GM19023 (cell line): ENCODE data around the gene IL17REL.

Experiments used
- ATAC-seq: cut with Tn5 transposase; IDR thresholded peaks from one replicate; pipeline ENCODE4 v1.9.1; 2021; ENCODE audit warnings: mild to moderate bottlenecking, moderate library complexity; ENCODE audit not compliant: unreplicated experiment

The IL17REL gene

DNA sequence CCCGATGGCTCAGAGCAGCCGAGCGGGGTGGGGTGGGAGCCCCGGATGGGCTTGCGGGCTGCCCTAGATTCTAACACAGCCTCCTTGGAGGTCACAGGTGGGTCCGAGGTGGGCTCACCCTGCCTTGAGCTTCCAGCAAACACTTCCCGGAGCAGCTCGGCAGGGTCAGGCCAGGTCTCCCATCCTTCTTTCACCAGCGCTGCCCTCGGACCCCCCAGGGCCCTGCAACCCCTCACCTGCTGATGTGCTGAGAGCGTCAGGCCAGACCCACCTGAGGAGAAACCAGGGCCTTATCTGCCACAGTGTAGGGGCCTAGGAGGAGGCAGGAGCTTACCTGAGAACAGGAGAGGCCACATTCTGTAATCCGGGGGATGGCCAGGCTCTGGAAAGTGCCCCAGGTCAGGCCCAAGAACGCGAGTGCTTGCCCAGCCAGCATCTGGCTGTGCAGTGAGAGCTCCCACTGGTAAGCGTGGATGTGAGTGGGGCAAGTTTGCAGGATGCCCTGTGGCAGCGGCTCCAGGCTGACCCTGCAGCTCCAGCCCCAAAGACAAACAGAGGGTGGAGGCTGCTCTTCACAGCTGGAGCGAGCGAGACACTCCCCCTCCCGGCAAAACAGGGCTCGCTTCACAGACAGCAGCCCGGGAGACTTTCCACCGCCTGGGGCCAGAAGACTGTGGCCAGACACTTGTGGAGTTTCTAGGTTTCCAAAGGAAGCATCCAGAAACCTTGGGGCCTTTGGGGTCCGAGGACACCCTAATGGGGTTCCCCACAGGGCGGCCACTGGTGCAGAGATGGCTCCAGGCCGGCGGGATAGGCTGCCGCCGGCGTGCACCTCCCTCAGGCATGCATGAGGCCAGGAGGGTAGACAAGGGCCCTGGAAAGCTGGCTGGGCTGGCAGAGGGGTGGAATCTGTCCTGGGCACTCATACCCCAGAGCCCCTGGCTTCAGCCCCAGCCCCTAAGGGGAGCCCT lies at the start of gene IL17REL:
Gene IL17REL, minus strand, starts transcription at position 555 of the 971 bp plus-strand sequence. Its CDS starts 119 bp downstream, at position 436.
- no peak for ATAC-seq

GRCh38 chr22:50061824-50062355 lies 49.3 kb upstream of the IL17REL start:
- no peak for ATAC-seq

- no peak for ATAC-seq
Measured at GRCh38 chr22:50061141-50061823, 48.7 kb upstream of the IL17REL start.

DNA sequence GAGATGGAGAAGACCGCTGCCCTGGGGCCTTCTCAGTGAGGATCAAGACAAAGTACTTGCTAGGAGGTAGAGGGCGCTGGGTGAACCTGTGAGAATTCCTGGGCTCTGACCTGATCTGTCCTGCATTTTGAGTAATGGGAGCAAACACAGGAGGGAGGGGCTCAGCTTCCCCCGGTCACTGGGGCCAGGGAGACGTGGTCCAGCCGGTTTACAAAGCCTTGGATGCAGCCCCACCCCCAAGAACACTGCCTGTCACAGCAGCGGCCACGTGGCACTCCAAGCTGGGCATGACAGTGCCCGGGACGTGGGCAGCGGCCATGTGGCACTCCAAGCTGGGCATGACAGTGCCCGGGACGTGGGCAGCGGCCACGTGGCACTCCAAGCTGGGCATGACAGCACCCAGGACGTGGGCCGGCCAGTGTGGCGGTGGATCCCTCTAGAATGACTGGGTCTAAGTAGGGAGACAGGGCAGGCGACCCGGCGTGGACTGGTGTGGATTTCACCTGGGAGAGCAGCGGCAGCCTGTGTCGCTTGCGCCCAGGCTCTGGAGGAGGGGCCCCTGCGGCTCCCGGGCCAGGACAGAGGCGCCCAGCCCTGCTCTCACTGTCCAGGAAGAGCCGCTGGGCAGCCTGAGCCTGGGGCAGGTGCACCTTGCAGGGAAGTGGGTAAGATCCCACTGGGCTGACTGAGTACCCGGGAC lies 48.0 kb upstream of the IL17REL start:
- no peak for ATAC-seq

DNA sequence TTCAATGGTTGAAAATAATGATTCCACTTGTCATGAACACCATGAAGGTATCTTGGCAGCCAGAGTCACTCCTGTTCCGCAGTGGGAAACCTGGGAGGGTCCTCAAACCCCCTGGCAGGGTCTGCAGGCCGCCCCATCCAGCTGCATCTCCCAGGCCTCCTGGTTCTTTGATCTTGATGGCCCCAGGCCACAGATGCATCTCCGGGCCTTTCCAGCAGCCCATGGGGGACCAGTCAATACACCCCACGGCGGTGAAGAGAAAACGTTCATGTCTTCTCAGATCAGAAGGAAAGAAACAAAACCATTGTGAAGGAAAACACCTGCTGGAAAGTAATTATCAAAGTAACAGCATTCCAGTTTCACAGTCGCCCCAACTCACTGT lies 47.3 kb upstream of the IL17REL start:
- no peak for ATAC-seq

DNA sequence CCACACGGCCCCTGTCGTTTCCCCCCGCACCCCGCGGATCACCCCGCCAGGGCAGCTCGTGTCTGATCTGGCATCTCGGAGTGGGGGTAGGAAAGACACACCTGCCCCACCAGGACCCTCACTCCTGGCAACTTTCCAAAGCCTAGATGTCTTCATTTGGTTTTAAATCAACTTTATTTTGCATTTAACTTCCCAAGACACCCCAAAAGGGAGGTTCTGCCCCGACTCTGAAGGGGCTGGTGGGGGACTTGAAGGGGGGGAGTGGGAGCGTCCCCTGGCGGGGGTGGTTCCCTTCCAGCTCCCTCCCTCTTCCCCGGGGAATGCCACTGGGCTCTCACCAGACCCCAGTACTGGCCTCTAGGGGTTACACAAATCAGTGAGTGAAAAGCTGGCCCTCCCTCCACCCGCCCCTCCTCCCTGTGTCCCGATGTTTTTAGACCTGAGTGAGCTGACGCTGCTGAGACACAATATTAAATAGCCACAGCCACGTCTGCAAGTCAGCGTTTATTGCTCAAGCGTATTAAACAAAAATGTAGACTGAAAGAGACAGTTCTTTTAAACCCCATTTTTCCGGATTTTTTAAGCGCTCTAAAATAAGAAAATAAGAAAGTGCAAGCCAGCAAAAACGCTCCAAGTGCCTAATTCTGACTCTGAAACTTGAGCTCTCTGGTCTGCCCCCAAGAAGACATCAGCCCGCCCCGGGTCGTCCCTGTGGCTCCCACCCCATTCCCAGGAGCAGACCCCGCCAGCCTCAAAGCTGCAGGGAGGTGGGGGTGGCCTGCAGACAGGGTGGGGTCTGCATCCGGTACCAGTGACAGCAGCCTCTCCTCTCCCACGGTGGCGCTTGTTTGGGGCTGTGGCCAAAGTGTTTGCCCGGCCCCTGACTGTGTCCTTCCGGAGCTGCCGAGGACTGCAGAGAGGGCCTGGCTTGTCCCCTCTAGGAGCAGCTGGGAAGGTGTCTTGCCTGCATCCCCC lies 46.6 kb upstream of the IL17REL start:
- no peak for ATAC-seq

GRCh38 chr22:50058061-50058905 lies 45.7 kb upstream of the IL17REL start, which contains the start of gene TTLL8:
TSS of gene TTLL8 (minus strand) at chr22:50058298.
- no peak for ATAC-seq

DNA sequence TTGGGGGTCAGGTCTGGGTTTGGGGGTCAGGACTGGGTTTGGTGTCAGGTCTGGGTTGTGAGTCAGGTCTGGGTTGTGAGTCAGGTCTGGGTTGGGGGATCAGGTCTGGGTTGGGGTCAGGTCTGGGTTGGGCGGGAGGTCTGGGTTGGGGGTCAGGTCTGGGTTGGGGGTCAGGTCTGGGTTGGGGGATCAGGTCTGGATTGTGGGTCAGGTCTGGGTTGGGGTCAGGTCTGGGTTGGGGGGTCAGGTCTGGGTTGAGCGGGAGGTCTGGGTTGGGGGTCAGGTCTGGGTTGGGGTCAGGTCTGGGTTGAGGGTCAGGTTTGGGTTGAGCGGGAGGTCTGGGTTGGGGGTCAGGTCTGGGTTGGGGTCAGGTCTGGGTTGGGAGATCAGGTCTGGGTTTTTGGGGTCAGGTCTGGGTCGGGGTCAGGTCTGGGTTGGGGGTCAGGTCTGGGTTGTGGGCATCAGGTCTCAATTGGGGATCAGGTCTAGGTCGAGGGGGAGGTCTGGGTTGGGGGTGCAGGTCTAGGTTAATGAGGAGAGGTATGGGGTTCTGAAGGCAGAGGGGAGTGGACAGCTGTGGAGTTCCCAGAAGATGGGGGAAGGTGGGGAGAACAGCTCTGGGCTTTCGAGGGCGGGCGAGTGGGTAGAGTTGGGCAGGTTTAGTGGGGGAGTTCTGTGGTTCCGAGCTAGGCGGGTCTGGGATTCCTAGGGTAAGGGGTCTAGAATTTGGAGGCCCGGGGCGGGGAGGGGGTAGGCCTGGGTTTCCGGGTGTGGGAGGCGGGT lies 44.9 kb upstream of the IL17REL start:
- ATAC-seq, result no peak

- no peak for ATAC-seq
Measured at GRCh38 chr22:50056214-50056972, 43.8 kb upstream of the IL17REL start.

- ATAC-seq, result no peak
Measured at GRCh38 chr22:50053861-50054260, 41.3 kb upstream of the IL17REL start.

DNA sequence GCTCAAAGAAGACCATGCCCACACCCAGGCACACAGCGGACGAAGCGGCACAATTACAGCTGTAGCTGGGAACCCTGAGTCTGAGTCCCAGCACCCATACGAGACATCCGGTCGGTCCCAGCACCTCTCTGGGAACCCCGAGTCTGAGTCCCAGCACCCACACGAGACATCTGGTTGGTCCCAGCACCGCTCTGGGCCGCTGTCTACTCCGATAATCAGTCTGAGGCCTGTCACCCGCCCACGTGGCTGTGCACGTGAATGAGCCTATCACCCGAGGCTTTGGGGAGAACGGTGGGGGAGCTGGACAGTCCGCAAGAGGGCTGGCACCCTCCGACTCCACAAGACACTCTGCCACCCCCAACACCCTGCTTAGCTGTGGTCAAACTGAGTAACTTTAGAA lies 39.4 kb upstream of the IL17REL start:
- ATAC-seq, result no peak

- no peak for ATAC-seq
Measured at GRCh38 chr22:50049299-50050195, 37.0 kb upstream of the IL17REL start.

DNA sequence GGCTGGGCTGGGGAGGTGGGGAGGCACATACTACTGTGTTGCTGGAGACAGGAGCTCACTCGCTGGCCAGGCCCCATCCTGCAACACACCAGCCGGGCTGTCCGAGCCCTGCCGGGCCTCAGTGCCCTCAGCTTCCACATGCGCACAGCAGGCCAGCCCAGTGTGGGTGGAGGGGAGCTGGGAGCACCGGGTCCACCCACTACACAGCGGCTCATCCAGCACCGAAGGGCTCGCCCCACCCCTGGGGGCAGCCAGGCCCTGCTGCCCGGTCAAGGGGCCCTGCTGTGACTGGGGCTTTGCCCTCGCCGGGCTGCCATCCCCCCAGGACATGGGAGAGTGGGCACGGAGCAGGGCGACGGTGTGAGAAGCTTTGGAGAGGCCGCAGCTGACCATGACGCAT lies 36.3 kb upstream of the IL17REL start:
- ATAC-seq, result no peak

- ATAC-seq, result no peak
Measured at GRCh38 chr22:50048061-50048765, 35.6 kb upstream of the IL17REL start.

- ATAC-seq, result no peak
Measured at GRCh38 chr22:50047346-50047745, 34.8 kb upstream of the IL17REL start.
